ENCODE data around the gene C1orf210.

C1orf210 gene

GRCh38 chr1:43325381-43325780, 40.0 kb upstream of the C1orf210 start:
- ChIA-PET CTCF (interaction anchor here (0.5 kb wide), 1 partner anchor 18 kb away, joined by 3 read pairs; no protein-coding TSS in a partner anchor), POLR2A (ENCODE audit: low non-redundant PET) (no interaction called here)
- H3K27ac ChIP-seq, result no peak overlapping the region
- TF ChIP-seq, protein P1, sequence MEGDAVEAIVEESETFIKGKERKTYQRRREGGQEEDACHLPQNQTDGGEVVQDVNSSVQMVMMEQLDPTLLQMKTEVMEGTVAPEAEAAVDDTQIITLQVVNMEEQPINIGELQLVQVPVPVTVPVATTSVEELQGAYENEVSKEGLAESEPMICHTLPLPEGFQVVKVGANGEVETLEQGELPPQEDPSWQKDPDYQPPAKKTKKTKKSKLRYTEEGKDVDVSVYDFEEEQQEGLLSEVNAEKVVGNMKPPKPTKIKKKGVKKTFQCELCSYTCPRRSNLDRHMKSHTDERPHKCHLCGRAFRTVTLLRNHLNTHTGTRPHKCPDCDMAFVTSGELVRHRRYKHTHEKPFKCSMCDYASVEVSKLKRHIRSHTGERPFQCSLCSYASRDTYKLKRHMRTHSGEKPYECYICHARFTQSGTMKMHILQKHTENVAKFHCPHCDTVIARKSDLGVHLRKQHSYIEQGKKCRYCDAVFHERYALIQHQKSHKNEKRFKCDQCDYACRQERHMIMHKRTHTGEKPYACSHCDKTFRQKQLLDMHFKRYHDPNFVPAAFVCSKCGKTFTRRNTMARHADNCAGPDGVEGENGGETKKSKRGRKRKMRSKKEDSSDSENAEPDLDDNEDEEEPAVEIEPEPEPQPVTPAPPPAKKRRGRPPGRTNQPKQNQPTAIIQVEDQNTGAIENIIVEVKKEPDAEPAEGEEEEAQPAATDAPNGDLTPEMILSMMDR (conservative IDR thresholded peaks at IDR 0.05; ENCODE audit: low read depth), result no peak
- no peak for DNase-seq (ENCODE audit: low spot score)

- DNase-seq (ENCODE audit: low spot score), result no peak
- TF ChIP-seq, protein P1 (conservative IDR thresholded peaks at IDR 0.05; ENCODE audit: low read depth), result no peak
- POLR2A ChIA-PET (ENCODE audit: low non-redundant PET), result no interaction called here
- CTCF ChIA-PET, result interaction anchor here (0.7 kb wide), 1 partner anchor 102 kb away, joined by 3 read pairs; no protein-coding TSS in a partner anchor
- no peak overlapping the region for H3K27ac ChIP-seq
Observed at GRCh38 chr1:43324810-43325209, 39.4 kb upstream of the C1orf210 start.

- no peak overlapping the region for H3K27ac ChIP-seq
- TF ChIP-seq, protein P1 (conservative IDR thresholded peaks at IDR 0.05; ENCODE audit: low read depth), result no peak
- CTCF ChIA-PET, result interaction anchor here (0.6 kb wide), 2 partner anchors 37 to 409 kb away, joined by 3 to 5 read pairs; no protein-coding TSS in a partner anchor
- no peak for DNase-seq (ENCODE audit: low spot score)
- POLR2A ChIA-PET (ENCODE audit: low non-redundant PET), result no interaction called here
Observed at GRCh38 chr1:43322506-43322905, 37.1 kb upstream of the C1orf210 start.

GRCh38 chr1:43321331-43321891, 36.0 kb upstream of the C1orf210 start:
- POLR2A ChIA-PET (ENCODE audit: low non-redundant PET), result no interaction called here
- no peak for DNase-seq (ENCODE audit: low spot score)

DNA sequence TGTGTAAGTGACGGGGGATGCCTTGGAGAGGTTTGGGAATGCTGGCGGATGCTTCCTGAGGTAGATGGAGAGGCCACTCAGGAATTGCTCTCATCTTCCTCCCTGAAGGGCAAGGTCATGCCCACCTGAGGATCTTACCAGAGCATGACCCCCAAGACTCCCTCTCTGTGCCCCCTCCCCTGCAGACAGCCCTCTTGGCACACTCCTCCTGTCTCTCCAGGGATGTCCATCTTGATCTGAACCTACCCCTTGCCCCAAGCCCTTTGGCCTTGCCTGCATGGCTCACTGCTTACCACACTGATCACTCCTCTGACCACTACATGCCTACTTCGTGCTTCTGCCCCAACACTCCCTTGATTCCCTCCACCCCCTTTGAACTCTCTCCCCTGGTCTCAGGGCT, 34.4 kb upstream of the C1orf210 start:
- ChIA-PET POLR2A (ENCODE audit: low non-redundant PET) (no interaction called here), CTCF (no interaction called here)
- no peak for DNase-seq (ENCODE audit: low spot score)

More at GRCh38 chr1:43321331-43321891, 36.0 kb upstream of the C1orf210 start:
- no peak overlapping the region for H3K27ac ChIP-seq
- TF ChIP-seq, protein P1 (conservative IDR thresholded peaks at IDR 0.05; ENCODE audit: low read depth), result no peak
- CTCF ChIA-PET, result interaction anchor here (0.6 kb wide), 1 partner anchor 441 kb away, joined by 4 read pairs; no protein-coding TSS in a partner anchor

GRCh38 chr1:43319288-43319687, 33.9 kb upstream of the C1orf210 start:
- ChIA-PET CTCF (no interaction called here), POLR2A (ENCODE audit: low non-redundant PET) (no interaction called here)
- H3K27ac ChIP-seq, result no peak overlapping the region
- TF ChIP-seq, protein P1 (conservative IDR thresholded peaks at IDR 0.05; ENCODE audit: low read depth), result no peak
- DNase-seq (ENCODE audit: low spot score), result no peak

More for the DNA sequence above, 34.4 kb upstream of the C1orf210 start:
- no peak overlapping the region for H3K27ac ChIP-seq
- TF ChIP-seq, protein P1 (conservative IDR thresholded peaks at IDR 0.05; ENCODE audit: low read depth), result no peak

Measured in RWPE1 (cell line).